Upper lobe of right lung (tissue), 1 donor: Measurements from ENCODE around the gene LMO7. TPM values are rescaled to one million over a fixed set of nuclear protein-coding genes. Genes with fewer than 3 reads are reported as not detected.

Experiments
- ATAC-seq: fragments of 200-7000 bp; cut with Tn5 transposase; one replicate; pipeline ENCODE4 v1.9.1; 2020; ENCODE audit warnings: mild to moderate bottlenecking, moderate library complexity
- DNase-seq: peaks from one replicate; pipeline ENCODE4 v3.0.0-alpha.2; 2020
- H3K27ac ChIP-seq: fragments of 200-600 bp; one replicate; pipeline ENCODE4 v1.8.0; 2022
- H3K27me3 ChIP-seq: fragments of 200-600 bp; one replicate; pipeline ENCODE4 v1.8.0; 2022; ENCODE audit warnings: mild to moderate bottlenecking
- H3K36me3 ChIP-seq: fragments of 200-600 bp; one replicate; pipeline ENCODE4 v1.8.0; 2022
- H3K4me1 ChIP-seq: fragments of 200-600 bp; one replicate; pipeline ENCODE4 v1.8.0; 2022
- H3K4me3 ChIP-seq: fragments of 200-600 bp; one replicate; pipeline ENCODE4 v1.8.0; 2022; ENCODE audit warnings: mild to moderate bottlenecking
- H3K9me3 ChIP-seq: fragments of 200-600 bp; one replicate; pipeline ENCODE4 v1.8.0; 2022
- intact Hi-C: fragments of 100-400 bp; cut with DNase I; formaldehyde crosslinking; loops from one replicate; pipeline ENCODE4 v1.11.0; 2022
- total RNA-seq: library from RNA; stranded (reverse); fragmentation: NEBNext Ultra II Directional; extraction: Animal tissue kit (Norgen Biotek cat#: 25700); gene quantifications from one replicate; pipeline ENCODE4 v1.2.1, GENCODE V29; 2021
- TF ChIP-seq, protein P1 (sequence below): fragments of 200-600 bp; IDR thresholded peaks from one replicate; pipeline ENCODE4 v1.8.0; 2022; ENCODE audit warnings: antibody characterized with exemption
- donor health status: DM: no; HTN: yes; CAD: no; lungs with severe emphysema.

LMO7 gene
- total RNA-seq, 1 donor from 2014 or later, result 549 TPM

- ATAC-seq, result no peak
- Histone ChIP-seq H3K4me3 (peak overlapping the region; percentile 47), H3K36me3 (no peaks in the 10 kb centered on the region), H3K4me1 (no peaks in the 10 kb centered on the region), H3K9me3 (no peaks in the 10 kb centered on the region), H3K27me3 (no peaks in the 10 kb centered on the region), H3K27ac (no peak overlapping the region)
- DNase-seq, result no peak
- intact Hi-C loops, result loop anchor here (10.0 kb wide), 2 partner anchors 604 to 1034 kb away; no protein-coding TSS in a partner anchor
- TF ChIP-seq, protein P1, sequence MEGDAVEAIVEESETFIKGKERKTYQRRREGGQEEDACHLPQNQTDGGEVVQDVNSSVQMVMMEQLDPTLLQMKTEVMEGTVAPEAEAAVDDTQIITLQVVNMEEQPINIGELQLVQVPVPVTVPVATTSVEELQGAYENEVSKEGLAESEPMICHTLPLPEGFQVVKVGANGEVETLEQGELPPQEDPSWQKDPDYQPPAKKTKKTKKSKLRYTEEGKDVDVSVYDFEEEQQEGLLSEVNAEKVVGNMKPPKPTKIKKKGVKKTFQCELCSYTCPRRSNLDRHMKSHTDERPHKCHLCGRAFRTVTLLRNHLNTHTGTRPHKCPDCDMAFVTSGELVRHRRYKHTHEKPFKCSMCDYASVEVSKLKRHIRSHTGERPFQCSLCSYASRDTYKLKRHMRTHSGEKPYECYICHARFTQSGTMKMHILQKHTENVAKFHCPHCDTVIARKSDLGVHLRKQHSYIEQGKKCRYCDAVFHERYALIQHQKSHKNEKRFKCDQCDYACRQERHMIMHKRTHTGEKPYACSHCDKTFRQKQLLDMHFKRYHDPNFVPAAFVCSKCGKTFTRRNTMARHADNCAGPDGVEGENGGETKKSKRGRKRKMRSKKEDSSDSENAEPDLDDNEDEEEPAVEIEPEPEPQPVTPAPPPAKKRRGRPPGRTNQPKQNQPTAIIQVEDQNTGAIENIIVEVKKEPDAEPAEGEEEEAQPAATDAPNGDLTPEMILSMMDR, result no peak
These were observed 234.9 kb downstream of the LMO7 start for GRCh38 chr13:75871059-75871458.

- Histone ChIP-seq H3K36me3 (no peaks in the 10 kb centered on the region), H3K9me3 (no peaks in the 10 kb centered on the region), H3K27me3 (no peaks in the 10 kb centered on the region), H3K27ac (no peak overlapping the region), H3K4me3 (no peak overlapping the region), H3K4me1 (no peaks in the 10 kb centered on the region)
- ATAC-seq, result no peak
- TF ChIP-seq, protein P1, result no peak
- intact Hi-C loops, result loop anchor here (10.0 kb wide), 2 partner anchors 602 to 1032 kb away; no protein-coding TSS in a partner anchor
- no peak for DNase-seq
These were observed 236.8 kb downstream of the LMO7 start for GRCh38 chr13:75872980-75873379.

- ATAC-seq (no peak), DNase-seq (no peak)
- intact Hi-C loops, result loop anchor here (10.0 kb wide), 2 partner anchors 601 to 1031 kb away; no protein-coding TSS in a partner anchor
These were observed 237.4 kb downstream of the LMO7 start for GRCh38 chr13:75873494-75873893.

GRCh38 chr13:75875450-75875849, 239.3 kb downstream of the LMO7 start:
- Histone ChIP-seq H3K27ac (no peak overlapping the region), H3K4me3 (no peak overlapping the region), H3K36me3 (no peaks in the 10 kb centered on the region), H3K9me3 (no peaks in the 10 kb centered on the region), H3K27me3 (no peaks in the 10 kb centered on the region), H3K4me1 (no peaks in the 10 kb centered on the region)
- intact Hi-C loops, result loop anchor here (10.0 kb wide), 2 partner anchors 599 to 1029 kb away; no protein-coding TSS in a partner anchor
- TF ChIP-seq, protein P1, result no peak
- no peak for ATAC-seq
- DNase-seq, result no peak

More at GRCh38 chr13:75873494-75873893, 237.4 kb downstream of the LMO7 start:
- Histone ChIP-seq H3K4me1 (no peaks in the 10 kb centered on the region), H3K36me3 (no peaks in the 10 kb centered on the region), H3K4me3 (no peak overlapping the region), H3K27me3 (no peaks in the 10 kb centered on the region), H3K9me3 (no peaks in the 10 kb centered on the region), H3K27ac (no peak overlapping the region)
- TF ChIP-seq, protein P1, result no peak

- DNase-seq (peak; percentile 63), ATAC-seq (peak; percentile 92)
These were observed 240.3 kb downstream of the LMO7 start for GRCh38 chr13:75876142-75877050.

More at GRCh38 chr13:75876142-75877050, 240.3 kb downstream of the LMO7 start:
- Histone ChIP-seq H3K36me3 (no peaks in the 10 kb centered on the region), H3K4me3 (no peak overlapping the region), H3K4me1 (no peaks in the 10 kb centered on the region), H3K27me3 (no peaks in the 10 kb centered on the region), H3K9me3 (no peaks in the 10 kb centered on the region), H3K27ac (no peak overlapping the region)
- intact Hi-C loops, result loop anchor here (10.0 kb wide), 2 partner anchors 598 to 1028 kb away; no protein-coding TSS in a partner anchor
- TF ChIP-seq, protein P1, result peak; percentile 87
